GM21528 (cell line): Measurements from ENCODE around the gene THSD7B.
"Not testable (repeated sequence)": the region's sequence is repeated elsewhere in the genome, so short reads cannot be mapped to it uniquely, and the experiment has no call there.

ENCODE experiments used
- ATAC-seq: cut with Tn5 transposase; IDR thresholded peaks from one replicate; pipeline ENCODE4 v1.9.1; 2021; ENCODE audit warnings: mild to moderate bottlenecking, moderate library complexity; ENCODE audit not compliant: unreplicated experiment, low FRiP score

THSD7B gene

DNA sequence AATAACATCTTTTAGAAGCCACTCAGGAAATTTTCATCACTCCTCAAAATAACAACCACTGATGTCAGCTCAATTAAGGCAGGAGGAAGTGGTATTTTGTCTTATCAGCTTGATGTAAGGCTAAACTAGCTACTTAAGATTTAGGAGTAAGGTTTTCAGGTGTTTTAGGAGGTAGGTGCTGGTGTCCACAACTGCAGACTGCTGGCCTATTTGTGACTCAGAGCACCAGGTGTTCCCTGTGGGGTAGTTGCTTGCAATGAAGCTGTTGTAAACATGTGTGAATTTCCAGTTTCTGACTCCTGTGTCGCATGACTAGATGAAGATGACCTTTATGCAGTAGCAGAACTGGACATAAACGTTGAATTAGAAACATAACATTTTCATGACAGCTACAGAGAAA, 164.2 kb downstream of the THSD7B start:
- ATAC-seq: no peak

DNA sequence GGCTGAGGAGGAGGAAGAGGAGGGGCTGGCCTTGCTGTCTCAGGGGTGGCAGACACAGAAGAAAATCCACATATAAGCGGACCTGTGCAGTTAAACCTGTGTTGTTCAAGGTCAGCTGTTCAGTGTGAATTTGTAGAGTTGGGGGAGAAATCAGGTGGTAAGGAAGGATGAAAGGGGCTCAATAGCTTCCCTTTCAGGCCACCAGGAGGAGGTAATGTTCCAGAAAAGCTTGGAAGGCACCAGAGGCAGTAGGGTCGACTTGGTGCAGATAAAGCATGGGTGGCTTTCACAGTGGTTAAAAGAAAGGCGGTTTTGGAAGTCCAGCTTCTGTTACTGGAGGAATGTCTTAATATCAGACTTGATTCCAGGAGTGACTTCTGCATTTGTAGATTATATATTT, 167.4 kb downstream of the THSD7B start:
- ATAC-seq: no peak

DNA sequence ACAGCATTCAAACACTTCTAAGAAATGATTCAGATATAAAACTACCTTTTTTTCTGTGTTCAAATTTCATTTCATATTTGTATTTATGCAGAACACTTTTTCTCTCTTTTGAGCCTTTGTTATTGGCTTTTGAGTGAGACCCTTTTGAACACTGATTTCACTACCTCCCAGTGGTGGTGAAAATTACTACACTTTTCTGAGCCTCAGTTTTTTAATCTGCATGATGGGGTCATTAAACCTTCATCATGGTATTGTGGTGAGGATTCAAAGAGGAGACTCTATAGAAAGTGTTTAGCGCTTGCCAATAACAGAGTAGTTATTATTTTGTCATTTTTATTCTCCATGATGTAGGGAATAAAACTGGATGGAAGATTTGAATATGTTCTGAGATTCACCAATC, 169.8 kb downstream of the THSD7B start:
- no peak for ATAC-seq

DNA sequence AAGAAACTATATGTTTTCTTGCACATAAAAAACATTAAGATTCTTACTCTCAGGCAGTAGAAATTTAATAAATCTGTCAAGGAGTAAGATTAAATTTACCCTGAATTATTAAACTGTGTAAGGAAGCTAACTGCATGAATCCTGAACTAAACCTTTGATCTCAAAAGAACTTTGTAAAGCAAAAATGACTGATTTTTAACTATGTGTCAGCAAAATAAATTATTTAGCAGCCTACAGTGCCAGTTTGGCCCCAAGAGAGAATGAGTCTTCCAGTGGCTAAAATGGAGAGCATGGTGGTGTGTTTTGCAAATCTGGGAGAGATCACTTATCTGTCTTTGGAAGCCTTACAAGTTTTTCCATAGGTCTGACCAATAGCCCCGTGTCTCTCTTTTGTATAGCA, 190.7 kb downstream of the THSD7B start:
- ATAC-seq: no peak

DNA sequence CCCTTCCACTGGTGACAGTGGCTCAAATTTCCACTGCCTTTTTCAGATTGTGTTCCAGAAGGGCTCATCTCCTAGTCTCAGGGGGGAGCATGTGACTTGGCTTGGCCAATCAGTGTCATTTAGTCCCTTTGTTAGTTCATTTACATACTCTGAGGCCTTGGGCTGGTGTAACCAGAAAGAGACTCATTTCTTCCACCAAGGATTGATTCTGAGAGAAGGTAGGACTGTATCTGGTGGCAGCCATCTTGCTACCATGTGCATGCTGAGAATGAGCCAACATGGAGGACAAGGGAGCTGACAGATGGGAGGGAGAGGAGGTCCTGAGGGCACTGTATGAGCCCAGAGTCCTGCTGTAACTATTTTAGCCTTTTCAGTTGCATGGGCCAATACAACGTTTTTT, 191.7 kb downstream of the THSD7B start:
- ATAC-seq: no peak

DNA sequence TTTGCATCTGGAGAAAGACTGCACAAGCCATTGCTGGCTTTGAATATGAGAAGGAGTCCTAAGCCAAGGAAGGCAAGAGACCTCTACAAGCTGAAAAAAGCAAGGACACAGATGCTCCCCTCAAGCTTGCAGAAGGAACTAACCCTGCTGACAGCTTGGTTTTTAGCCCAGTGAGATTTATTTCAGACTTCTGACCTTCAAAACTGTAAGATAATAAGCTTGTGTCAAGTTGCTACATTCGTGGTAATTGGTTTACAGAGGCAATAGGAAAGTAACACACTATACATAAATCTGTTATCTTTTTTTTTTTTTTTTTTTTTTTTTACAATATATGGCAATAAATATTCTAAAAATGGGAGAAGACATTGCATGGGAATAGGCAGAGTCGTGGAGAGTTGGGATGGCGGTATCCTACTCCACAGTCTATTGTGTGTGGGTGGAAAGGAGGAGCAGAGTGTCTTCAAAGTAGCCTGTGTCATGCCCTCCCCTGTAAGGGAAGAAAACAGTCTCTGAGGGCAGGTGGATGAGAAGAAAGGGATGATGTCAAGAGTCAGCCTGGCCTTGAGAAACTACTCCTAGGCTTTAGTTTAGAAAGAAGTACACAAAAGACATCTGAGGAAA, 196.9 kb downstream of the THSD7B start:
- no peak for ATAC-seq

DNA sequence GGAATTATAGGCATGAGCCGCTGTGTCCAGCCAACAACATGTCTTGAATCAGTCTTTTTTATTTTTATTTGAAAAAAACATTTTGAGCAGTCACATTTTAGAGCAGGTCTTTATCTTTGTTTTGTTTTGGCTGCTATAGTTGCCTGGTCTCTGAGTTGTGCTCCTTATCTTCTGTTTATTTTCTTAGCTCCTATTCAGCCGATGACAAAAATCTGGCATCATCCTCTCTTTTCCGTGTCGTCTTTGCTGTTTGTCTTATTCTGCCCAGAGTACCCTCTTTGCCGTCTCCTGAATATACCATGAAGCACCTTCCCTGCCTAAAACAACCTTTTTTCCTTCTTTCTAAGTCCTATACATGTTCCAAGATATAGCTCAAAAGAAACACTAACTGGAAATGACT, 201.1 kb downstream of the THSD7B start:
- ATAC-seq: no peak

DNA sequence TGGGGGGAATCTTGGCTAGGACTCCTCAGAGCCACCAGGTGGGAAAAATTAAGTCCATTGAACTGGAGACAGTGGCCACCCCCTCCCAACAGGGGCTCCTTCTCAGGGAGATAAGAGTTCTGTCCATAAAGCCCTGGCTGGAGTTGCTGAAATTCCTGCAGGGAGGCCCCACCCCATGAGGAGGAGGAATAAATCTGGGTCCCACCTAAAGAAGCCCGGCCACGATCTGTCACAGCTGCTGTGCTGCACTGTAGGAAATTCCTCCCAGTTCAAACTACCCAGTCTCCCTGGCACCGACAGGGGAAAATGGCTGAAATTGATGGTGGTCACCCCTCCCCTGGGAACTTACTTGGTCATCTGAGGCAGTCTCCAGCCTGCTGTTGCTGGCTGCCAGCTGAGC, 215.0 kb downstream of the THSD7B start:
- ATAC-seq: no peak

DNA sequence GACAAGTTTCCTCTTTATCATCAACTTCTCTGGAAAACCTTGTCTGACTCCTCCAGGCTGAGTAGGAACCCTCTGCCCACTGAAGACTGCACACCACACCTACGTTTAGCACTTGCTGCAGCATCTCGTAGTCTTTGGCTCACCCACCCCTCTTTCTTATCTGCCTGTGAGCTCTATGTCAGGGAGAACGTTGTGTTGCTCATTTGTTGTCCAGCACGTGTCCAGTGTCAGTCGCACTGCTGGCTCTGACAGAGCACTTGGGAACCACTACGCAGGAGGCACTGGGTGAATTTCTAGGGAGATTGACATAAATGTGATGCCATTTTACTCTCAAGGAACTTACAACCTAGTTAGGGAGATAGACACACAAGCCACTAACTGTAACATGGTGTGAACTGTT, 216.3 kb downstream of the THSD7B start:
- not testable (repeated sequence) for ATAC-seq

DNA sequence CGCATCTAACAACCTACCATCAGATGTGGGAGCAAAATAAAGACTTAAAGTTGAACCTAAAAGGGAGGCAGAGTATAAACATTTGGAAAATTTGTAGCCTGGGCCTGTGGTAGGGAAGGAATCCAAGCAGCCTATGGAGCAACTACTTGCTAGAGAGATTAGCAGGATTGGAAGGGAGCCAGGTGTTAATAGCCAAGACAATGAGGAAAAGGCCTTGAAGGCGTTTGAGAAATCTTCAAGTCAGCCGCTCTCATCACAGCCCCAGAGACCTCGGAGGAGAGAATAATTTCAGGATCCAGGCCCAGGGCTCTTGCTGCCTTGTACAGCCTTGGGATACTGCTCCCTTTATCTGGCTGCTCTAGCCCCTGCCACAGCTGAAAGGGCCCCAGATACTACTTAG, 219.7 kb downstream of the THSD7B start:
- no peak for ATAC-seq

DNA sequence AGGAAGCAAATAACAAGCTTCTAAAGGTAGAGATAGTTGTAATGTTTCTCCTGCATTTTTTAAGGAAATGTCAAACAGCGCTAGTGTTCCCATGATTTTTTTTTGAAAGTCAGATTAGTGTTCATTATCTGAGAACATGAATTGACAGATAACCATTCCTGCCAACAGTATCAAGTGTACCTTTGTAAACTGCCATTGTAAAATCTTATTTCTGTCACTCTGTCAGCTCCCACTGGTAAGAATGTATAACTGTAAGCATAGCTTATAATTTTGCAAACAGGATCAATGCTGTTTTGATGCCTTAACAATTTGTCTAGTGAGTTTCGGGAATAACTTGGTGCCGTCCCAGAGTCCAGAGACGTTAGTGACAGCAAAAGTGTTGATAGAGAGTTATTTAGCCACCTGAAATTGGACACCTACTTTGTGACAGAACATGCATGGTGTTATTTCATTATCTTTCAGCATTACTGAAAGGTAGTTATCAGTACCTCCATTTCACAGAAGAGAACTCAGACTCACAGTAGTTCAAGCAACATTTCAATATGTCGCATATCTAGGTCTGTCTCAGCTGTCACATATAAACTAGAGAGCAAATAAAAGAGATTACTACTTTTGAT, 221.4 kb downstream of the THSD7B start:
- no peak for ATAC-seq

DNA sequence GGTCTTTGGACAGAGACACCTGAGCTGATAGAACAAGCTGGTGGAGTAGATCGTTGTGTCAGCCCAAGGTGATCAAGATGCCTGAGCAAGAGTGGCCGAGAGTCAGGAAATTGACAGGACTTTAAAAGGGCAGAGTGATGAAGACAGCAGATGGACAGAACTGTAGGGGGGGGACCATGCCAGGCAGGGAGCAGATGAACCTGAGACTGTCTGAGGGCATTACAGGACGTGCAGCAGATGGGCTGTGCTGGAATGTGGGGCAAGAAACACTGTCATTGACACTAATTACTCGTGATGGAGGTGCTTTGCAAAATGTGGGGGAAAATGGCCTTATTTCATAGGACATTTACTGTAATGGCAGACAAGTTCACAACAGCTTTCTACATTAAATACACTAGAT, 225.0 kb downstream of the THSD7B start:
- ATAC-seq: no peak

DNA sequence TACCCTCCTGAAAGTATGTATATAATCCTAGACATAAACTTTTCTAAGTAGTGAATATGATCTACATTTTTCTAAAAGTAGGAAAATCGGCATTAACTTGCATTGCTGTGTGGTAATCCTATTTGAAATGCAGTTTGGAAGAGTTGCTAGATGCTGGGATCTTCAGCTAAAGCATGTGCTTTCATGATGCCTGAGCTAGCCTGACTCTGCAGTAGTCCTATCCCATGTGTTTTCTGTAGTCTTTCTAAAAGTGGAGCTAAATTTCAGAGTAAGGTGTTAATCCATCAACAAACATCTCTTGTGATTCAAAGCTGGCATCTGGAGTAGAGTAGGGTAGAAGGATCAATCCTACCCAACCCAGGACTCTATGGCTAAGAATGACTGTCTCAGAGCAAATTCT, 229.4 kb downstream of the THSD7B start:
- ATAC-seq: no peak

DNA sequence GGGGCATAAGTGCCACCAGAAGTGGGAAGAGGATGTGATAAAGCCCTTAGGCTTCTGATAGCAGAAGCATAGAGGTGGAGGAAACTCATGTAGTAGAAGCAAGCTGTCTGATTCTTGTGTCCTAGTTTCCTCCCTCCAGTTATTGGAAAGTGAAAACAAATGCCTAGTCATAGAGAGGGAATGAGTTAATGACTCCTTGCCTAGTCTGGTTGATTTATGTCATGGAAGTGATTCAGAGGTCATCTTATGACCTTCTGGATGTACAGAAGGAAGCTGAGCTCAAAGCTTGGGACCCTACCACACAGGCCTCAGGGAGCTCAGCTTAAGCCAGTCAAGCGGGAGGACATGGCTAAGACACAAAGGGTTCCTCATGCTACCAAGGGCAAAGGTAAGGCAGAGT, 232.2 kb downstream of the THSD7B start:
- ATAC-seq: no peak

DNA sequence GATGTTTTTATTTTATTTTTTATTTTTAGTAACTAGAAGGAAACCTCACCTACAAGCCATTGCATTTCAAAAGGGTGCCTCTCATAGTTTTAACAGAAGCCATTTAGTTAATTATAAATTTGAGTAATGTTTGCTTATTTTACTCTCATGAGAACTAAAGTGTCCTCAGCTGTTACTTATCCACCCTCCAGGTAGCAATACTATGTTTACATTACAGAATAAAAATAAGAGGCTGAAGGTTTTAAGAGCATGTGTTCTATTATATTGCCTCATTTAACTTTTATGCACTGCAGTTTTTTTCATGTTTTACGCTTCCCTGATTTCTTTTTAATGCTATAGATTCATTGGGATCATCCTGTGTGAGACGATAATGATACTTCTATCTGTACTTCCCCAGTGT, 235.5 kb downstream of the THSD7B start:
- ATAC-seq: no peak

DNA sequence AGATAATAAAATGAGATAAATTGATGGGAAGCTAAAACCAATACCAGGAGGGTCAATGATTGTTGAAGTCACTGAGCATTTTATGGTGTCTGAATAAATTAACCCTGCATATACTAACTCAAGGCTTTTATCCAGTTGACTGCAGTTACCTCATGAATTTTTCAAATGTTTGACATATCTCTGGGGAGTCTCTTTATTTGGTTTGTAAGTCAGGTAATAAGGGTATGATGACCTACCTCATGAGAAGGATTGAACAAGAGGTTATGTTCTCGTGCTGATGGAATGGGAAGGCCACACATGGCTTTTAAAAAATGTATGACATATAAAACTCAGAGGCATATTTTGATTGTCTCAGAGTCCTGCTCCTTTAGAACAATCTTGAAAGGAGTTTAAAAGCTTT, 237.6 kb downstream of the THSD7B start:
- ATAC-seq: no peak

DNA sequence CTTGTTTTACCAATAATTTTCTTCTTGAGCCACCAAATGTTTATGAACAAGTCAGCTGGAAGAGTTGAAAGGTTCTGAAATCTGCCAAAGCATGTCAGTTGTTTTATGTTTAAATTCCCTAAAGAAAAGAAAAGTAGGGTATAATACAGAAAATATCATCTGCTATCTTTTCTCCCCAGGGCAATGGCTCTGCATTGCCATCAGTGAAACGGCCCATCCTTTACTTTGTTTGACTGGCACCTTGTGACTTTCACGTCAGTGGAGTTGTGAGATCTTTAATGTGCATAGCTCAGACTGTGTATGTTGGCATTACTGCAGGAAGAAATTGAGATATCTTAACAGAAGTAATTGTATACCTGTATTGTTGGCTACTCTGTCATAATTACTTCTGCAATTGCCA, 239.9 kb downstream of the THSD7B start:
- ATAC-seq: no peak

DNA sequence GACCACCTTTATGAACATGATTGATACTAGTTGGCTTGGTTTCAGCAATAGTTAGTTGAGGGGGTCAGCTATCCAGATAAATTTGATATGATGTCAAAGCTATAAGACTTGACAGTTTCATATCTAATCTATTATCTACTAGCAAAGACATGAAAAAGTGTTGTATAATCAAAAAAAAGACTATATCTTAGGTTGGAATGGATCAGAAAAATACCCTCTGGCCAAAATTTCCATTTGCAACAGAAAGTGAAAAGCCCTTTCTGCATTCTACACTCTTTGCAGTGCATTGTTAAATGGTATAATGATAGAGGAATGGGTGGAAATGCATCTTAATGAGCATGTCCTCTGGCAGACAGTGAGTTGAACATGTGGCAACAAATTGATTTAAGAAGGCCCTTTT, 242.6 kb downstream of the THSD7B start:
- no peak for ATAC-seq

DNA sequence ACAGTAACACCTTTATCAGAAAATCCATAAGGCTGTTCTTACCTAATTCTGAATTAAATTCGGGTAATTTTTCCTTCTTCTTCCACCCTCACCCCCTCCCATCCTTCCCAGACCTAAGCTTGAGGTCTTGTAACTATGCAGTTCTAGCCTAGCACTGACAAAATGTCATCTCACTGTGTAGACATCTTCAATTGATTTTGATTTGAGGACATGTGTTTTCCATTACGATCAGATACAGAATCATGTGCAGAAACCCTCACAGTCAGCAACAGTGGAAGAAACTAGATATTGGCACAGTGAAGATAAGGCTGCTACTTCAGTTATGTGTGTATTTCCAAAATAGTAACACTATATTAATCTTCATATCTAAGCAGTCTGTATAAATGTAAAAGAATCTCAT, 244.6 kb downstream of the THSD7B start:
- no peak for ATAC-seq

DNA sequence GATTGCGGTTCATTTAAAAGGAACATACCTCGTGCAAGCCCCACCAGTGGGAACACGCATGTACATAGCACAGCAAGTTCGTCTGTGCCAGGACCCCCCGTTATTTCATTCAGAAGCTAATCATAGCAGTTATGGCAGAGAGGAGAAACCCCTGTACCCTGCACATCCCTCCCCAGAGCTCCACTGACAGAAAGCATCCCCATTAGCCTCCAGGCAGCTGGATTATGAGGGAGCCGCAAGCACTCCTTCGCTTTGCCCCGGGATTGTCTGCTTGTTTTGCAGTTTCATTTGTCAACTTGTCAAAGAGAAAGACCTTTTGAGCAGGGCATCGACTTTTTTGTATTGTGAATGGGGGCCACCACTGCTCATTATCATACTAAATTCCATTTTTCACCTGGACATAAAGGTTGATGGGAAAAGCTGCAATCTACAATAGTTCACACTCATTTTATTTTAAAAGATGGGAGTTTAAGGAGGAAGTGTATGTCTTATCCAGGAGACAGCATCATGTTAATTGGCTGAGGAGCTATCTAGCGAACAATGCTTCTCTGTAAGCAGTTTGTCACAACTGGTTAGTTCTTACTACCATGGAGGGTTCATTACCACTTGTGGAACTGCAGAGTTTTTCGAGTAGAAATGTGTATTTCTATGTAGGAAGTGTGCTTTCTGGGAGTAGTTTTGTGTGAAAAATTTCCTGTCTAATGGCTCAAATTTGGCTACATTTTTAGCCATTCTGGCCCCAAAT, 255.3 kb downstream of the THSD7B start:
- ATAC-seq: no peak

DNA sequence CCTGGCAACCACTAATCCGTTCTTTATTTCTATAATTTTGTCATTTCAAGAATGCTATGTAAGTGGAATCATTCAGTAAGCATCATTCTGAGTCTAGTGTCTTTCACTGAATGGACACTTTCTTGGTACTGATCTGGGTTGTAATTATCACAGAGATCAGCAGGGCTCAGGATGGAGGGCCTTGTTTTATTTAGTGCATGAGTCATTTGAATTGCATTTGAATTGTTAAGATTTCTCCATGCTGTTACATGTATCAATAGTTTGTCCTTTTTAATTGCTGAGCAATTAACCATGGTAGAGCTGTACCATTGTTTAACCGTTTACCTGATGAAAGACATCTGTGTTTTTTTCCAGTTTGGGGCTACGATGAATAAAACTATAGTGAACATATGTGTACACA, 256.4 kb downstream of the THSD7B start:
- ATAC-seq: no peak

DNA sequence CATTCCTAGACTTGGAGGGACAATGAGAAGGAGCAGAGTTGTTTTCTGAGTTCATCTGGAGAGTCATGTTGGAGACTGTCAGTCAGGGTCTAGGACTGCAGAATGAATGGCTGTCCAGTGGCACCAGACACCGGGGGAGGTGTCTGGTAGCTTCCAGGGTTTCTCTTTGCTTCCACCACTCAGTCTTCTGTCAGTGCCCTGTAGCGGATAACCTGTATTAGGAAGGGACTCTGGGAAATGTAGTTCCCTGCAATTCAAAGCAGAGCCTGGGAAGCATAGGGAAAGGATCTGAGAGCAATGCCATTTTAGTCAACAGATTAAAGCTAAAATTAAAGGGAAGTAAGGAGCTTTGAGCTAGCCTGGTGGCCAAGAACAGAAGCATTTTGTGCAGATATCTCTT, 257.9 kb downstream of the THSD7B start:
- no peak for ATAC-seq
